Measurements from ENCODE around the gene PSENEN.

The PSENEN gene

DNA sequence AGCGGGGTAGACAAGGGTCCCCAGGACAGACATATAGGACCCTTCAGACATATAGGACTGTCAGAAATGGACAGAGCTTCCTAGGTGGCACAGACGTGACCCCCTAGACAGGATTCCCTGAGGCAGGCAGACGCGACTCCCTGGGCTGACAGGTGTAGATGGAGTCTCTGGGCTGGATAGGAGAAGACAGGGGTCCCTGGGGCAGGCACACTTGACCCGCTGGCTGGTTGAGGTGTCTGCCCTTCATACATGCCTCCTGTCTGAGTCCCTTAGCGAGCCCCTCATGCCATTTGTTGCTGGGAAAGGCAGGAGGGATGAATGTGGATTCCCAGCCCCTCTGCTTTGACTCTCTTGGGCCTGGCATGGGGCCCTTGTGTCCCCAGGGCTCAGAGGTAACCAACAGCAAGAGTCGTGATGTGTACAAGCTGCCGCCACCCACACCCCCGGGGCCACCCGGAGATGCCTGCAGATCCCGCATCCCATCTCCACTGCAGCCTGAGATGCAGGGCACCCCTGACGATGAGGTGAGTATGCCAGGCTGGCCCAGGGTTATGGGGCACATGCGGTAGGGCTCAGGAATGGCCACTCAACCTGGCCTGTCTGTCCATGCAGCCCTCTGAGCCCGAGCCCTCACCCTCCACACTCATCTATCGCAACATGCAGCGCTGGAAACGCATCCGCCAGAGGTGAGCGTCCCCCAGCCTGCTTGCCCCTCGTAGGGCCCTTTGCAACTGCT lies 8.4 kb downstream of the PSENEN start:
- TF ChIP-seq, protein P1, sequence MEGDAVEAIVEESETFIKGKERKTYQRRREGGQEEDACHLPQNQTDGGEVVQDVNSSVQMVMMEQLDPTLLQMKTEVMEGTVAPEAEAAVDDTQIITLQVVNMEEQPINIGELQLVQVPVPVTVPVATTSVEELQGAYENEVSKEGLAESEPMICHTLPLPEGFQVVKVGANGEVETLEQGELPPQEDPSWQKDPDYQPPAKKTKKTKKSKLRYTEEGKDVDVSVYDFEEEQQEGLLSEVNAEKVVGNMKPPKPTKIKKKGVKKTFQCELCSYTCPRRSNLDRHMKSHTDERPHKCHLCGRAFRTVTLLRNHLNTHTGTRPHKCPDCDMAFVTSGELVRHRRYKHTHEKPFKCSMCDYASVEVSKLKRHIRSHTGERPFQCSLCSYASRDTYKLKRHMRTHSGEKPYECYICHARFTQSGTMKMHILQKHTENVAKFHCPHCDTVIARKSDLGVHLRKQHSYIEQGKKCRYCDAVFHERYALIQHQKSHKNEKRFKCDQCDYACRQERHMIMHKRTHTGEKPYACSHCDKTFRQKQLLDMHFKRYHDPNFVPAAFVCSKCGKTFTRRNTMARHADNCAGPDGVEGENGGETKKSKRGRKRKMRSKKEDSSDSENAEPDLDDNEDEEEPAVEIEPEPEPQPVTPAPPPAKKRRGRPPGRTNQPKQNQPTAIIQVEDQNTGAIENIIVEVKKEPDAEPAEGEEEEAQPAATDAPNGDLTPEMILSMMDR (conservative IDR thresholded peaks at IDR 0.05; ENCODE audit: control insufficient read depth, insufficient read depth, low read depth, low read length): no peak
- no peak for DNase-seq (ENCODE audit: low read depth)
- no peak overlapping the region for H3K4me3 ChIP-seq (ENCODE audit: control insufficient read depth, low read depth, low read length)

DNA sequence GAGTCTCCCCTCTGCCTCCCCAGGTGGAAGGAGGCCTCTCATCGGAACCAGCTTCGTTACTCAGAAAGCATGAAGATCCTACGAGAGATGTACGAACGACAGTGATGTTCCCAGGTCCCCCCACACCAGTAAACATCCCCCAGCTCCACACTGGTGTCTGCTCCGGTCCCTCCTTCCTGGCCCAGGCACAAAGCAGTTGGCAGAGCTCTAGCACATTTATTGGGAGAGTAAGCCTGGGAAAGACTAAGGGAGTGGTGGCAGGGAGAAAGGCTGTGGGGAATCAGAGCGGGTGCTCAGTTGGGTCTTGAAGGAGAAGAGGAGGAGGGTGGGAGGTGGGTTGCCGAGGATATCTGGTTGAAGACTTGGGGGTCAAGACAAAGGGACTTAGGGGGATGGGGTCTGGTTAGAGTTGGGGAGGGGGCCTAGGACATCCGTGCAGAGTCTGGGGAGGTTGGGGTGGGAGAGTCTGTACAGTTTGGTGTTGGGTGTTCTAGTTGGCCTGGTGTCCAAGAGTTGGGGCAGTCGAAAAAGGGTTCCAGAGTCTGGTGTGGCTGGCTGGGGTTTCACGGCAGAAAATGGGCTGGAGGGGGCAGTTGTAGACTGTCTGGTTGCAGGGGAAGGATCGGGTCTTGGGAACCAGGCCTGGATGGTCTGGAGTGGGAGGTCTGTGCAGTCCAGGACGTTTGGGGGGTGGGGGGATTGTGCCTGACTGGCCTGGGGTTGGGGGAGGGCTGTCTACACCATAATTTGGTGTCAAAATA lies 9.1 kb downstream of the PSENEN start:
- peak overlapping the region; percentile 31 for H3K4me3 ChIP-seq (ENCODE audit: control insufficient read depth, low read depth, low read length)
- peak; percentile 12 for DNase-seq (ENCODE audit: low read depth)
- TF ChIP-seq, protein P1 (conservative IDR thresholded peaks at IDR 0.05; ENCODE audit: control insufficient read depth, insufficient read depth, low read depth, low read length): no peak

DNA sequence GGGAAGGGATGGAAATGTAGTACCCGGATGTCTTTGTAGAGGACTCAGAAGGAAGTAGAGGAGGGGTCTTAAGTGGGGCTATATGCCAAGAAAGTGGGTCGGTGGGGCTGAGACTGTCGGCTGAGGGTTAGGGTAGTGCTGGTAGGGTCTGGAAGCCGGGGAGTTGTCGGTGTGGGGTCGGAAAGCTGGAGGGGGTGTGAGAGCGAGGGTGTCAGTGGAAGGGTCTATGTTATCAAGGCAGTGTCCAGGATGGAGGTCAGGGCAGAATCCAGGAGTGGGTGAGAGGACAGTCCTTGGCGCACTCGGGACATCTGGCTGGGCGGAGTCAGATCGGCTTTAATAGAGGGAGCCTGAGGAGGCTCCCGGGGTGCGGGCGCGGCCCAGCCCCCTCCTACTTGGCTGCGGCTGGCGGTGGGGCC lies 9.7 kb downstream of the PSENEN start:
- TF ChIP-seq, protein P1 (conservative IDR thresholded peaks at IDR 0.05; ENCODE audit: control insufficient read depth, insufficient read depth, low read depth, low read length): no peak
- H3K4me3 ChIP-seq (ENCODE audit: control insufficient read depth, low read depth, low read length): peak overlapping the region; percentile 31
- DNase-seq (ENCODE audit: low read depth): no peak

DNA sequence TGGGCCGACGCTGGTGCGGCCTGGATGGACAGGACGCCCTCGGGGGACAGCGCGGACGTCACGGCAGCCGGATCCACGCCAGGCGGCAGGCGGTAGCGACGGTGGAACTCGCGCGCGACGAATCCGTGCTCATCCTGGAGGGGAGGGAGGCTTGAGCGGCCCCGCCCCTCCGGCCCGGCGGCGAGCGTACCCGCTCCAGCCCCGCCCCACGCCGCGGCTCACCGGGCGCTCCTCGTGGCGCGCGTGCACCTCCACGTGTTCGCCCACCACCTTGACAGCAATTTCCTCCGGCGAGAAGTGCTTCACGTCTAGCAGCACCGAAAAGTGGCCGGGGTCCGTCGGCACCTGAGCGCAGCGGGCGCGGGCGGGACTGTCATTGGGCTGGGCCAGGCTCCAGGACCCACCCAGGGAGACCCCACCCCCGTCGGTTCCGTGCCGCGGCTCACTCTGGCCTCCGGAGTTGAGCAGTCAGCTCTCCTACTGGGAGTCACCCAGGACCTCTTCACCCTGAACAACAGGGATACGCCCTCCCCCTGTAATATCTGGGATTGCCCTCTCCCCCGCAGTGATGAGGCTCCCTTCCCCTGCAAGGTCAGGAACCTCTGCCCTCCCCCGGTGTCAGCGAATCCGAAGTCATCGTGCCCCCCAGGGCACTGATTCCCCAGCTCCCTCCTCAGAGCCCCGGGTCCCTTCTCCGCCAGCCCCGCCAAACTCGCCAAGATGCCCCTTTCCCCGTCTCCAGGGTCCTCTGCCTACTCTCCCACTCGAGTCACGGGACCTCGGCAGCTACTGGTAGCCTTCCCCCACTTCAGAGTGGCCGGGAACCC lies 10.3 kb downstream of the PSENEN start:
- peak; percentile 88 for DNase-seq (ENCODE audit: low read depth)
- TF ChIP-seq, protein P1 (conservative IDR thresholded peaks at IDR 0.05; ENCODE audit: control insufficient read depth, insufficient read depth, low read depth, low read length): no peak
- peak overlapping the region; percentile 78 for H3K4me3 ChIP-seq (ENCODE audit: control insufficient read depth, low read depth, low read length)

DNA sequence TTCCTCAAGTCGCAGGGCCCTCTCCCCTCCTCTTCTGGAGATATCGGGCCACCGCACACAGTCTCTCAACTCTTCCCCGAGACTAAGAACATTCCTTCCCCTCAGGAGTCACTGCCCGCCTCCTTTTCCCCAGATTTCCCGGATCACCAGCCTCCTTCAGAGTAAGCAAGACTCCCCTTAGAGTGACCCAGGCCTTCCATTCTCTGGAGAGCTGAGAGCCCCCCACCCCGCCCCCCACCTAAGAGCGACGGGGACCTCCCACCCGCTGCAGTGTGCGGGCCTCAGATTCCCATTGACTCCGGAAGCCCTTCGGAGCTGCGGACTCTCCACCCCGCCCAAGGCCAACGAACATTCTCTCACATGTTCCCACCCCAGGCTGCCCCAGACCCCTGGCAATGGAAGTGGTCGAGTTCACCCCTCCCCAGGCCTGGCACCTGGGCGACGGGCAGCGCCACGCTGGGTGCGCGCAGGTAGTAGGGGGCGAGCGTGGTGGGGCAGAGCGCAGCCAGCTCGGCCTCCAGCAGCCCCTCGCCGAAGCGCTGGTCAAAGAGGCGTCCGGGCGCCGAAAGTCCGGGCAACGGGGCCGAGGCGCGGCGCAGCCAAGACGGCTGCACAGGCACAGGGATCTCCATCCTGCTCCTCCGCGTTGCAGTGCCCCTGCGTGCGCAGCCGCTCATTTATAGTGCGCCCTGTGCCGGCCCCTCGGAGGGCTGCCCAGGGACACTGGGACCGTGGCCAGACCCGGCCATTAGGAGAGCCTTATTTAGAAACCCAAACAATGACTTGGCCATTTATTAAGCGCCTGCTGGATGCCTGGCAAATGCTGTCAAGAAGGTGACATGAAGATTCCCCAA lies 11.2 kb downstream of the PSENEN start, which contains the start of gene HSPB6:
HSPB6 (minus strand) TSS at position 653 of the 854 bp plus-strand sequence; CDS start at position 632, 21 bp downstream.
- DNase-seq (ENCODE audit: low read depth): peak; percentile 84
- TF ChIP-seq, protein P1 (conservative IDR thresholded peaks at IDR 0.05; ENCODE audit: control insufficient read depth, insufficient read depth, low read depth, low read length): no peak
- peak within 1 kb of the TSS; percentile 78 for H3K4me3 ChIP-seq (ENCODE audit: control insufficient read depth, low read depth, low read length)
